Fibroblast of pulmonary artery (primary cell): ENCODE data around the gene IGSF5.

Experiments
- DNase-seq: peaks from one replicate; pipeline ENCODE4 v3.0.0-alpha.2; 2010; ENCODE audit warnings: low read depth
- H3K4me3 ChIP-seq: replicated peaks from 2 replicates; pipeline ENCODE4 v1.5.1; 2011; ENCODE audit warnings: low read depth, mild to moderate bottlenecking, control low read depth, low read length, moderate library complexity
- CTCF ChIP-seq: IDR thresholded peaks from 2 replicates; pipeline ENCODE4 v1.5.1; 2011; ENCODE audit warnings: mild to moderate bottlenecking, control low read depth, low read length, inconsistent platforms; ENCODE audit errors: missing control alignments

Gene IGSF5

GRCh38 chr21:39721885-39722284 is 23.1 kb upstream of the IGSF5 start:
- no peak for TF ChIP-seq CTCF
- DNase-seq: no peak
- H3K4me3 ChIP-seq: no peak overlapping the region

GRCh38 chr21:39724944-39725343 is 20.0 kb upstream of the IGSF5 start:
- H3K4me3 ChIP-seq: no peak overlapping the region
- TF ChIP-seq CTCF: no peak
- DNase-seq: no peak

DNA sequence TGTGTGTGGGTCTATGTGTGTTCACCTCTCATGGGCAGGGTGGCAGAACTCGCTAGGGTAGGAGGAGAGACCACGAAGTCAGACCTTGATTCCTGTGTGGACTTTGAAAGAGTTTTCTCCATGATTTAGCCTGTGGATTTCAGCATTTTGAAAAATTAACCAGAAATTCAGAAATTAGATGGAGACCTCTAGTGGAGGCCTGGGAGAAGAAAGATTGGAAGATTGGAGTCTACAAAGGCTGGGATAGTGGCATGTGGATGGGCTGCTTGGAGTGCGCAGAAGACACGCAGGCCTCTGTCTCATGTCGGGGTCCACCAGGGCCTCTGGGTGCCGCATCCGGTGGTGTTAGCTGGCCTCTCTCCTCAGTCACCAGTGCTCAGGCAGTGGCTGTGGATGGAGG is 18.9 kb upstream of the IGSF5 start:
- TF ChIP-seq CTCF: no peak
- H3K4me3 ChIP-seq: no peak overlapping the region
- no peak for DNase-seq

GRCh38 chr21:39727401-39728120 is 17.4 kb upstream of the IGSF5 start:
- no peak for TF ChIP-seq CTCF
- H3K4me3 ChIP-seq: no peak overlapping the region
- no peak for DNase-seq

DNA sequence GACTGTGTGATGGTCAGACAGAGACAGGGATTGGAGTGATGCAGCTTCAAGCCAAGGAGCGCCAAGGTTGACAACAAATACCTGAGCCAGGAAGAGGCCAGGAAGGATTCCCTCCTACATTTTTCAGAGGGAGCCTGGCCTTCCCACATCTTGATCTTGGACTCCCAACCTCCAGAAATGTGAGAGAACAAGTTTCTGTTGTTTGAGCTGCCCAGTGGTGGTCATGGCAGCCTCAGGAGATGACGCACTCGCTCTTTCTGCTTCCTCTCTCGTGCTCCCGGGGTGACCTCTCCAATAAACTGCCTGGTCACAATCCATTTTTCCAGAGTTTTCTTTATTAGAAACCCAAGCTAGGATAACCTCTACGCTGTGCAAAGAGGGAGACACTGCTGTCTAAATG is 16.6 kb upstream of the IGSF5 start:
- no peak overlapping the region for H3K4me3 ChIP-seq
- no peak for TF ChIP-seq CTCF
- no peak for DNase-seq

DNA sequence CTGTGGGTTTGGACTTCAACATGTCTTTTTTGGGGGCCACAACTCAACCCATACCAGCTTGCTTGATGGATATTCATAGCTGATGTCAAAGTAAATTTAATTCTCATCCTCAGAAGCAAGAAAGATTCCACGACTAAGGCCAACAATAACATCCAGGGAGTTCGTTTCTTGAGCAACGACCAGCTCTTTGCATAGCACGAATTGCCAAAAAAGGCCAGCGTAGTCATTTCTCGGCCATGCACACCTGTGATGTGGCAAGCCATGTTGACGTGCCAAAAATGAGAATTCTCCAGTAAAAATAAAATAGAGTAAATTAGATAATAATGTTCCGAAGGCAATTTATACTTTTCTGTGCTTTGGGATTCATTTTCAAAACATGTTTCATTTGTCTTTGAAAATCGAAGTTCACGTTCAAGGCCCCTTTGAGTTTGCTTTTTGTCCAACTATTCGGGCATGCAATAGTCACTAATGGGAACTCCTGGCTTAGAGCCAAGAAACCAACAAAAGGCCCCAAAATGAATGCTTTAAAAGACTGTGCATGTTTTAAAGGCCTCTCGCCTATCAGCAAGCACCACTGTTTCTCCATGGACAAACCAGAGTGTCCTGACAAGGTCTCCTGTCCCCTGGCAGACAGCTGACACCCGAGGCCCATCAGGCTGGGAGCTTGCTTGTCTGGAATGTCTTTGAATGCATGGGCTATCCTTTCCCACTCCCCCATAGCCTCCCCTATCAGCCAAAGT is 14.4 kb upstream of the IGSF5 start:
- no peak overlapping the region for H3K4me3 ChIP-seq
- DNase-seq: no peak
- TF ChIP-seq CTCF: no peak
